Esophagus squamous epithelium (tissue), 4 donors: ENCODE data around the gene C18orf63.

Source experiments
- POLR2A ChIP-seq, 4 donors: fragments of 450-650 bp; IDR thresholded peaks; one replicate each; pipeline ENCODE4 v1.6.1; 2017; ENCODE audit warnings: antibody characterized with exemption in 4 of 4, mild to moderate bottlenecking in 4 of 4, moderate library complexity in 3 of 4
- TF ChIP-seq, protein P1 (sequence below), 6 experiments: fragments of 450-650 bp in 4 of 6; fragments of 200-600 bp in 2 of 6; sonication (generic) in 2 of 6; IDR thresholded peaks; one replicate each; pipeline ENCODE4 v1.5.1; 2016 to 2019; ENCODE audit warnings: antibody characterized with exemption in 6 of 6, mild to moderate bottlenecking in 4 of 6, moderate library complexity in 4 of 6

DNA sequence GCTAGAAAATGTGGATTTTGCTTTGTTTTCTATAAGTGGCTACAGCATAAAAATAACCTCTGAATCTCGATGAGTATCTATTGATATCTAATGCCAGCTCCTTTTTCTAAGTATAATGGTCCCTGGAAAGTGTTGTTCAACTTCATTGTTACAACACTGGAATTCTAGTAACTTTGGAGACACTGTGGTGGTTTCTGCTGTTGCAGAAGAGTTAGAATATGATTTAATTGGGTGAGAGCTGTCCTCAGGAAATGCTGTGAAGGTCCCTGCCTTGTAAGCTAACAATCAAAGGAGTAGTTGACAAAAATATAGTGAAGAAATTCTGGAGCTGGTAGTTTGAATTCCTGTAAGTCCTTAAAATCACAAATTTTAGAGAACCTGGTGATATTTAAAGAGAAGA is 62.1 kb downstream of the C18orf63 start:
- TF ChIP-seq, protein P1, sequence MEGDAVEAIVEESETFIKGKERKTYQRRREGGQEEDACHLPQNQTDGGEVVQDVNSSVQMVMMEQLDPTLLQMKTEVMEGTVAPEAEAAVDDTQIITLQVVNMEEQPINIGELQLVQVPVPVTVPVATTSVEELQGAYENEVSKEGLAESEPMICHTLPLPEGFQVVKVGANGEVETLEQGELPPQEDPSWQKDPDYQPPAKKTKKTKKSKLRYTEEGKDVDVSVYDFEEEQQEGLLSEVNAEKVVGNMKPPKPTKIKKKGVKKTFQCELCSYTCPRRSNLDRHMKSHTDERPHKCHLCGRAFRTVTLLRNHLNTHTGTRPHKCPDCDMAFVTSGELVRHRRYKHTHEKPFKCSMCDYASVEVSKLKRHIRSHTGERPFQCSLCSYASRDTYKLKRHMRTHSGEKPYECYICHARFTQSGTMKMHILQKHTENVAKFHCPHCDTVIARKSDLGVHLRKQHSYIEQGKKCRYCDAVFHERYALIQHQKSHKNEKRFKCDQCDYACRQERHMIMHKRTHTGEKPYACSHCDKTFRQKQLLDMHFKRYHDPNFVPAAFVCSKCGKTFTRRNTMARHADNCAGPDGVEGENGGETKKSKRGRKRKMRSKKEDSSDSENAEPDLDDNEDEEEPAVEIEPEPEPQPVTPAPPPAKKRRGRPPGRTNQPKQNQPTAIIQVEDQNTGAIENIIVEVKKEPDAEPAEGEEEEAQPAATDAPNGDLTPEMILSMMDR (IDR thresholded peaks at IDR 0.05), result no peak
- no peak for TF ChIP-seq POLR2A (IDR thresholded peaks at IDR 0.05)
